Embryonic facial prominence (tissue), 1 donor: Measurements from ENCODE around the gene BICDL1.

Experiments
- DNase-seq: peaks from one replicate; pipeline ENCODE4 v3.0.0-alpha.2; 2016; ENCODE audit errors: extremely low spot score

BICDL1 gene

DNA sequence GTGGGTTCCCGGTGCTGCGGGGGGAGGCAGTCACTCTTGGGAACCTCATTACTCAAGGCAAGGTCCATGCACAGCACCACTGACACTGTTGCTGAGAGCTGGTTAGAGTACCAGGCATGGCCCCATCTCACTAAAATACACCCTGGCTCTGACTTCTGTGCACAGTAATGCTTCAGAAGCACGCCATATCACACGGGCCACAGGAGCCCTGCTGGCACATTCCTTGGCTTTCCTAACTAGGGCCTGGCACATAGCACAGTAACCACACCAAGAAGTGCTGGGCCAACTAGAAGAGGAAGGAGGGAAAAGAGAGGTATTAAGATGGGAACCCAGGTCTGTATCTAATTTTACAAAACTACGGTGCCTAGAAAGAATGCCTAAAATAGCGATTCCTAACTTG lies 141.0 kb downstream of the BICDL1 start:
- DNase-seq: no peak

DNA sequence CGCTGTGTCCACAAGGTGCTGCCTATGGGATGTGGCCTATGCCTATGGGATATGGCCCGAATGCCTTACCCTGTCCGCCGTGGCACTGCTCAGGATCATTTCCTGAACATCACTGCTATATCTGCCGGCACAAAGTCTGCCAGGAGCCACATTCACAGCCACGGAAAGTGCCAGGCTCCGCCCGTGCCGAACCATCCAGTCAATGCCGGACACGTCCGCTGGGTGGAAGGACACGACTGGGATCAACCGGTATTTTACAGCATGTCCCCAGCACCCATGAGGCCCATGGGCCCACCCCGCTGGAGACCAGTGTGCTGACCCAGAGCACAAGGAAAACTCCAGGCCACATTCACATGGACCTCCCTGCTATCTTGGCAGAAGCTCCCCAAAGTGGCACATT lies 142.1 kb downstream of the BICDL1 start:
- DNase-seq: no peak

DNA sequence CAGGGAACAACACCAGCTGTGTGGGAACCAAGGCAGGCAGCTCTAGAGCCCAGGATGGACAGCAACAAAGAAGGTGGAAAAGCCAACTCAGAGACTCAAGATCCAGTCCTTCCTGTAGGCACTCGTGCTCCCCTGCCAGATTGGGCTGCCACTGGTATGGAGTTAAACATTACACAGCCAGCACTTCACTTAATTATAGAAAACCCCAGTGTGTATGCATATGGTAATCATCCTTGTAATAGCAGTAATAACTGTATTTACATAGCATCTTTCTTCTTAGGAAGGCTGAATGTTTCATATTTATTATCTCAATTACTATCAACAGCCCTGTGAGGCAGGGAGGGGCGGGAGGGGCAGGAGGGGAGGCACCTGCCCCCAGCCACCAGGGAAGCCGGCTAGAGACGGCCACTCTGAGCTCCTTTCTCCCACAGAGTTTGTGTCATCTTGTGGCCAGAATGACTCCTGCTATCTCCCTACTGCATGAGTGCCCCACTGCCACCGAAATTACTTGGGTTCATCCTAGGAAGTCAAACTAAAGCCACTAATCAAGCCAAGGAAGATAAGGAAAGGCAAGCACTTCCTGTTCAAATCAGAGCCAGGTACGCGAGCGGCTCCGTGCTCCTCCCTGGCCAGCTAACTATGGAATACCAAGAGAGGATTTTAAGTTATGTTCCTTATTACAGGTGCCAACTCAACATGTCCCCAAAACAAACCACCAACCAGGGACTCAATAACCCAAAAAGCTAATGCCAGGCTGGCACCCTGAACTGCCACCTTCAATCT lies 143.2 kb downstream of the BICDL1 start:
- DNase-seq: no peak

DNA sequence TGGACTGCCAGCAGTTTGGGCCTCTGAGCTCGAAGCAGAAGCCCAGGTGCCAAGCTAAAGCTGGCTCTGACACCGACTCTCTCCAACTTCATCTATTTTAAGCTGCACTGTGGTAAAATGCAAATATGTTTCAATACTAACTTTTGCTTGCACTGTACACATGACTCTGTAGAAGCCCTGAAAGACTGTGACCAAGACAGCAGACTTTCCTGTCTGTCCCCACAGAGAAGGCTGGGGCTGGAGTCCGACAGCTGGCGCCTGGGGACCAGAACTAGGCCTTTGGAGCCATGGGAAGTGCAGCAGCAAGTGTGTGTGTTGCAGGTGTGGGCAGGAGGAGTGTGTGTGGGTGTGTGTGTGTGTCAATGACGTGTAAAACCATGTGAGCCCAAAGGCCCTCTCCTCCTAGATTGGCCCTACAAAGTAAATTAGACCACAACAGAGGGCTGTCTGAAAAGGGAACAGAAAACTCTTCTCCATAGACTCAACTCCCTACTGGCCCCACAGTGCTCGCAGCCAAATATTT lies 143.9 kb downstream of the BICDL1 start:
- DNase-seq: no peak

DNA sequence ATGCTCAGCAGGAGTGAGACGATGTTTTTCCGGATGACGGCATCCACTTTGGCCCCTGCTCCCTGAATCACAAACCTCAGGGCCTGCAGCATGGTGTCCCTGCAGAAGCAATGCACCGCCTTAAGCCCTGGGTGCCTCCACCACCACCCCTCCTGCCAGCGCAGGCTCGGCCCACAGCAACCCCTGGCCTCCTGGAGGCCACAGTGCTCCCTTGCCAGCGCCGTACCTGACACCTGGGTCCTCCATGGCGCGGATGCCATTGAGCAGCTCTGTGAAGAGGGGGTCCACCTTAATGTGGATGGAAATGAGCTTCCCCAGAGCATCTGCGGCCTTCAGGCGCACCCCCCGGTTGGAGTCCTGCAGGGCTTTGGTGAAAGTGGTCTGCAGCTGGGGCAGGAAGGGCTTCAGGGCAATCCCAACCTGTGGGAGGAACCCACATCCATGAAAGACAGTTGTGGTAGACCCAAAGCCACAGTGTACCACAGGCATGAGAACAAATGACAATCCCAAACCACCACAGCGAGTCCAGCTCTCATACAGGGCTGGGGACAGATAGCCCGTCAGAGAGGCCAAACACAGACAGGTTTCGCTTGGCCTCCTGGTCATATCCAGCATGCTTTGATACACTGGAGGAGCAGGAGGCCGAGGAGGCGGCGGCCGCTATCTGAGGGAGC lies 145.4 kb downstream of the BICDL1 start:
- DNase-seq: no peak

DNA sequence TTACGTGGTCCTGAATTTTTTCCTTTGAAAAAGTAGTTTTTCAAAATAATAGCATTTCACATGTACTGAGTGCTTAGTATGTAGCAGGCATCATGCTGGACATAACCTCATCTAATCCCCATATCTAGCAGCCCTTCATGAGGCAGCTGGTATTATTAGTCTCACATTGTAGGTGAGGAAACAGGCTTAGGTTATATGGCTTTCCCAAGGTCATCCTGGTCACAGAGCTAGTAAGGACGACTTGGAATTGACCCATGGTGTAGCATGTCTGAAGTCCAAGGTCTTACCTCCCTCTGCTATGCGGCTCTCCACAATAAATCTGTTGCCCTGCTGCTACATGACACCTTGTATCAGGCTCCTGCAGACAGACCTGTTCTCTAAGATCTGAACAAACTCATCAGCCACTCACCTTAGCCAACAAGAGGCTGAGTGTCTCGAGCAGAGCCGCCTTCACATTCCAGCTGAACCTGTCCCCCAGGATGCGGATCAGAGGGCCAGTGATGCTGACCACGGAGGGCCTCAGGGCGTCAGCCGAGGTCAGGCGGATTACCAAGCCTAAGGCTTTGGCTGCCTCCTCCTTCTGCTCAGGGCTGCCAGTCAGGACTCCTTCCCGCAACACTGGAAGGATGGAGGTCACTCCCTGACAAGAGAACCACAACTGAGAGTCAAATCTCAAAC lies 147.2 kb downstream of the BICDL1 start:
- no peak for DNase-seq

DNA sequence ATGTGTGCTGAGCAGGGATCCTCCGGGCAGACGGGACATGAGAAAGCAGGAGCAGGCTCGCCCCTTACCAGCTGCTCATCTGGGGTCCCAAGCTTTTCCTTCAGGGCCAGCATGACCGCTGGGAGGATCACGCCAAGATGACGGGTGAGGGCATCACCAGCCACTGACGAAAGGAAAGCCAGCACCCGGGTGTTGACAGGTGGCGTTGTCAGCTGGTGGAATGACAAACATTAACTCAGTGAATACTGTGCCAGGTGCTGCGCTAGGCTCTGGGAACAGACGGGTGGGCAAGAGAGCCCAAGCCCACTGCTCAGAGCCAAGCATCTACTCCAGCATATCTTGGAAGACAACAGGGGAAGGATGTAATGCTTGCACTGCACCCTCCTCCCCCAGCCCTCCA lies 148.8 kb downstream of the BICDL1 start:
- DNase-seq: no peak

DNA sequence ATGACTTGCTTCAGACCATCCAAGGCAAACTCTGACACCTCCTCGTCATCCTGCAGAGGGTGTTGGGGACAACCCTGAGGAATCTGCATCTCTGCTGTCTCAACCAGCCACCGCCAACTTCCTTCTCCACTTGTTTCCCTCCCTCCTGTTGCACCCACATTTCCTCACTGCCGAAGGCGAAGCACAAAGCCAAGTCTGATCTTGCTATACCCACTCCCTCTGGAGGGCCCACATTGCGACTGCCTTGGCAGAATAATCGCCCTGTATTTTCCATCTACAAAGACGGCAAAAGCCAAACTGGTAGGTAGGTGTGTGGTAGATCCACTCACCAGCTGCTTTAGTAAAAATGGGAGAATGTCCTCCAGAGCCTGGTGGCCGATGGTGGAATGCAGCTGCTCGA lies 149.3 kb downstream of the BICDL1 start:
- no peak for DNase-seq

DNA sequence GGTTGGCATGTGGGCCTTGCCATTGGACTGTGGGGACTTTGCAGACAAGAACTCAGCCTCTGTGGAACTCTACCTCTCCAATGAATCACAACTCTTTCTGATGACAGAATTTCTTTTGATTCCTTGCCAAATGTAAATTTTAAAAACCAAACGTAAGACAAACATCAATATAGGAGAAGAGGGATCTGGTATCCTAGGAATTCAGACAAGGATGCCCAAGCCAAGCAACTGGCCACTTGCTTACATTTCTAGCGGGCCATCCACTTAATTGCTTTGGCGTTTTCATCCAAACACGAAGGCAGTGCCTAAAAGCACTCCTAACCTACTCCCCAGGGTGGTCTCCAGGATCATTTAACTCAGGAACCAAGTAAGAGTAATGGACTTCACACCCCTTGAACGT lies 150.9 kb downstream of the BICDL1 start:
- no peak for DNase-seq

DNA sequence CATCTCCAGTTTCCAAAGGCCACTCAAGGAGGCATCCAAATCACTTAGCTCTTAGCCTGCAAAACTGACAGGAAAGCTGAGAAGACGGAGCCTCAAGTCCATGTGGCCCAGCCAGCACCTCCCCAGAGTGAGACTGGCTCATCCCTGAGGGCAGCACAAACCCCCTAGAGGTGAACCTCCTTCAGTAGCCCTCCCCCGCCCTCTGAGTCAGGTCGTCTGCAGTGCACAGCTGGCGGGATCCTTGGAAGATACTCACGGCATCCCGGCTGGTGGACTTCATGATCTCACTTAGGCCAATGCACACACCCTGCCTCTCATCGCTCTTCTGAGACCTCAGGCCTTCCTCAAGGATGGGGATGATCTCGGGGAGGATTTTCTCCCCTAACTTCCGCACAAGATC lies 151.6 kb downstream of the BICDL1 start:
- no peak for DNase-seq

DNA sequence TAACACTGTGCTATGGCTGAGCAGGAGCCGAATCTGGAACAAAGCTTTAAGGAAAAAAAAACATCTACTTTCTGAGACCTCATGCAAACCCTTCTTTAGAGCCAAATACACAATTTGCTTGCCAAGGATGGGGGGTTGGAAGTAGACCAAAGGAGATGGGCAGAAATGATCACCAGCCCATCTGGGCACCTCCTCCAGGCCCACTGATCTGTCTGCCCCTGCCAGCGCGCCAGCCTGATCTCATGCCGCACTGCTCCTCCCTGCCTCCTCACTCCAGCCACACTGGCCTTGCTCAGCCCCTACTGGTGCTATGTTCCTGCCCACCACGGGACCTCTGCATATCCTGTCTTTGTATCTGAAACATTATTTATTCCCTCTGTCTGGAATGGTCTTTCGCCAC lies 152.3 kb downstream of the BICDL1 start:
- DNase-seq: no peak

DNA sequence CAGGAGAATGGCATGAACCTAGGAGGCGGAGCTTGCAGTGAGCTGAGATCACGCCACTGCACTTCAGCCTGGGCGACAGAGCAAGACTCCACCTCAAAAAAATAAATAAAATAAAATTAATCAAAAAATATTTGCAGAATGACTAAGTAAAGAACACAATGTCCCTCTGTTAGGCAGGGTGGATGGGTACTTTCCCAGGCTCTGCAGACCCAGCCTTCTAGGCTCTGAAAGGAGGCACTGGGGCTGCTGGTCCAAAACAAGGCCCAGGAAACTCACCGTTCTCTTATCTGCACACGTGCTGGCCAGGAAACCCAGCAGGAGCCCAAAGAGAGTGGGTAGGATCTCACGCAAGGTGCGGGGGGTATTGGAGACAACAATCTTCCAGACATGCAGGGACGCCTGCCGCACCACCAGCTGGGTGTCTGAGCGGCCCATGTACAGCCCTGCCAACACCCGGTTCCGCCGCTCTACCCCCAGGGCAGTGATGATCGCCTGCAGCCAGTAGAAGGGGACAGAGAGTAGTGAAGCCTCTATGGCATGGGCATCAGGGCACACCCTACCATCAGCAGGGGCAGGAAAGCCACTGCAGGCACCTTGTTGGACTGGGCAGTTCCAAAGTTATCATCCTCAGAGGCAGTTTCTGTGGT lies 153.3 kb downstream of the BICDL1 start:
- no peak for DNase-seq
